IMR-90 (cell line): Measurements from ENCODE around the gene WAS. TPM values are rescaled to one million over a fixed set of nuclear protein-coding genes. Genes with fewer than 3 reads are reported as not detected.

ENCODE experiments used
- ATAC-seq: fragments of 200-7000 bp; cut with Tn5 transposase; 2 replicates; pipeline ENCODE4 v1.9.1; 2020; ENCODE audit warnings: low read depth, mild to moderate bottlenecking, moderate library complexity
- BruUV-seq: library from RNA; stranded (reverse); fragments of 400-500 nt; replicated peaks from 2 replicates; lab custom pipeline; 2021; lab: Mats Ljungman, UMichigan
- CTCF ChIA-PET: fragments of 300-600 bp; formaldehyde crosslinking; extraction: SDS; loops from one replicate; lab custom pipeline; 2021; ENCODE audit warnings: antibody characterized with exemption; lab: Yijun Ruan, JAX
- POLR2A ChIA-PET: fragments of 300-600 bp; sonication (Branson Sonifier 250); formaldehyde crosslinking; loops from one replicate; lab custom pipeline; 2022; ENCODE audit warnings: antibody characterized with exemption; ENCODE audit not compliant: unreplicated experiment; lab: Charles Lee
- DNase-seq: peaks from one replicate; pipeline ENCODE4 v3.0.0; 2013
- H2AFZ ChIP-seq: replicated peaks from 2 replicates; pipeline ENCODE3; 2013; ENCODE audit warnings: low read length, mild to moderate bottlenecking; ENCODE audit not compliant: poor library complexity
- H2AK5ac ChIP-seq: 2 replicates; pipeline ENCODE4 v1.6.1; 2013; ENCODE audit warnings: low read depth, low read length, inconsistent platforms
- H2AK9ac ChIP-seq: replicated peaks from 2 replicates; pipeline ENCODE3; 2013; ENCODE audit warnings: mild to moderate bottlenecking, low read depth, low read length, moderate library complexity; ENCODE audit not compliant: poor library complexity
- H2BK120ac ChIP-seq: 2 replicates; pipeline ENCODE4 v1.6.1; 2013; ENCODE audit warnings: low read depth, low read length, inconsistent platforms
- H2BK15ac ChIP-seq: 3 replicates; pipeline ENCODE4 v1.6.1; 2013; ENCODE audit warnings: low read depth, low read length, inconsistent platforms
- H2BK20ac ChIP-seq: 2 replicates; pipeline ENCODE4 v1.6.1; 2013; ENCODE audit warnings: low read depth, mild to moderate bottlenecking, inconsistent platforms, low read length, moderate library complexity
- H2BK5ac ChIP-seq: 2 replicates; pipeline ENCODE4 v1.6.1; 2013; ENCODE audit warnings: mild to moderate bottlenecking, low read depth, low read length, inconsistent platforms; ENCODE audit not compliant: poor library complexity, severe bottlenecking
- H3K14ac ChIP-seq: replicated peaks from 2 replicates; pipeline ENCODE4 v1.6.1; 2013; ENCODE audit warnings: low read depth, low read length, inconsistent platforms
- H3K18ac ChIP-seq: 2 replicates; pipeline ENCODE4 v1.6.1; 2013; ENCODE audit warnings: low read depth, low read length, control low read depth
- H3K23ac ChIP-seq: 2 replicates; pipeline ENCODE4 v1.6.1; 2013; ENCODE audit warnings: low read depth, low read length, inconsistent platforms
- H3K27ac ChIP-seq: 2 replicates; pipeline ENCODE4 v1.5.1; 2013; ENCODE audit warnings: mild to moderate bottlenecking, control low read depth, low read length; ENCODE audit not compliant: insufficient read depth
- H3K27me3 ChIP-seq: 2 replicates; pipeline ENCODE4 v1.6.1; 2013; ENCODE audit warnings: low read length; ENCODE audit not compliant: control insufficient read depth, insufficient read depth
- H3K36me3 ChIP-seq: 2 replicates; pipeline ENCODE4 v1.6.1; 2013; ENCODE audit warnings: low read length, mixed read lengths; ENCODE audit not compliant: control insufficient read depth, insufficient read depth
- H3K4ac ChIP-seq: 2 replicates; pipeline ENCODE4 v1.6.1; 2013; ENCODE audit warnings: low read depth, low read length, inconsistent platforms
- H3K4me1 ChIP-seq: 2 replicates; pipeline ENCODE4 v1.6.1; 2013; ENCODE audit warnings: low read length, mixed read lengths; ENCODE audit not compliant: control insufficient read depth, insufficient read depth
- H3K4me2 ChIP-seq: 2 replicates; pipeline ENCODE4 v1.6.1; 2013; ENCODE audit warnings: low read depth, mild to moderate bottlenecking, control low read depth, low read length, moderate library complexity
- H3K4me3 ChIP-seq: 2 replicates; pipeline ENCODE4 v1.5.1; 2013; ENCODE audit warnings: low read depth, mild to moderate bottlenecking, control low read depth, low read length, moderate library complexity; ENCODE audit not compliant: insufficient read depth
- H3K56ac ChIP-seq: 2 replicates; pipeline ENCODE4 v1.6.1; 2013; ENCODE audit warnings: low read length, inconsistent platforms; ENCODE audit not compliant: insufficient read depth; ENCODE audit errors: extremely low read depth
- H3K79me1 ChIP-seq, 2 experiments: 2 replicates each; pipeline ENCODE4 v1.6.1; 2013; ENCODE audit warnings: low read length in 2 of 2, inconsistent platforms in 1 of 2, low read depth in 1 of 2
- H3K9ac ChIP-seq: 2 replicates; pipeline ENCODE4 v1.6.1; 2013; ENCODE audit warnings: low read depth, low read length, control low read depth
- H3K9me1 ChIP-seq: 2 replicates; pipeline ENCODE4 v1.6.1; 2013; ENCODE audit warnings: low read length, inconsistent platforms; ENCODE audit not compliant: insufficient read depth
- H3K9me3 ChIP-seq: 2 replicates; pipeline ENCODE4 v1.6.1; 2013; ENCODE audit warnings: low read length; ENCODE audit not compliant: control insufficient read depth, insufficient read depth
- H4K20me1 ChIP-seq: 2 replicates; pipeline ENCODE4 v1.6.1; 2013; ENCODE audit warnings: low read length, inconsistent platforms; ENCODE audit not compliant: insufficient read depth
- H4K5ac ChIP-seq: 2 replicates; pipeline ENCODE4 v1.6.1; 2013; ENCODE audit warnings: mild to moderate bottlenecking, low read depth, low read length, control low read depth
- H4K8ac ChIP-seq, 2 experiments: 2 replicates each; pipeline ENCODE4 v1.6.1; 2013; ENCODE audit warnings: low read depth in 2 of 2, low read length in 2 of 2, control low read depth in 1 of 2, inconsistent platforms in 1 of 2
- H4K91ac ChIP-seq: 2 replicates; pipeline ENCODE4 v1.6.1; 2013; ENCODE audit warnings: low read depth, low read length, inconsistent platforms; ENCODE audit not compliant: insufficient read depth
- FOS ChIP-seq: fragments of 150-350 bp; IDR thresholded peaks from 2 replicates; pipeline ENCODE4 v1.6.1; 2016; ENCODE audit warnings: low read depth, low read length
- MAZ ChIP-seq: IDR thresholded peaks from 2 replicates; pipeline ENCODE4 v1.6.1; 2012; ENCODE audit warnings: low read depth, mild to moderate bottlenecking, low read length, improper control_type of control experiment, moderate library complexity, borderline replicate concordance
- RAD21 ChIP-seq: IDR thresholded peaks from 2 replicates; pipeline ENCODE4 v1.6.1; 2012; ENCODE audit warnings: low read length, improper control_type of control experiment
- WGBS, 2 experiments: methylation state at CpG; one replicate each; pipeline versions ENCODE4 v1.1.5 to v1.1.7; 2013; ENCODE audit warnings: missing lambda C conversion rate in 2 of 2; ENCODE audit not compliant: insufficient read length in 1 of 2; ENCODE audit errors: extremely low coverage in 2 of 2; 5-methylcytosine and 5-hydroxymethylcytosine counted together
- dilution Hi-C: fragments of 300-500 bp; cut with HindIII; formaldehyde crosslinking; loops from one replicate; pipeline ENCODE4 v1.14.3; 2018; ENCODE audit warnings: low sequenced_read_pairs; ENCODE audit not compliant: unreplicated experiment
- in situ Hi-C: fragments of 300-500 bp; cut with MboI; formaldehyde crosslinking; loops from 3 replicates; pipeline ENCODE4 v1.14.3; 2019; ENCODE audit warnings: low sequenced_read_pairs, inconsistent platforms, mixed read lengths
- intact Hi-C: fragments of 100-400 bp; cut with micrococcal nuclease; formaldehyde crosslinking; loops from 2 replicates; pipeline ENCODE4 v1.10.0; 2022
- polyA plus RNA-seq, 3 experiments: library from polyadenylated mRNA; depleted of rRNA; stranded (reverse); fragments of >200 nt; gene quantifications; 2 replicates each; pipeline ENCODE4 v1.2.3, GENCODE V29; 2012; ENCODE audit warnings: low replicate concordance in 1 of 3
- total RNA-seq: library from RNA; depleted of rRNA; stranded (reverse); fragments of >200 nt; gene quantifications from 2 replicates; pipeline ENCODE4 v1.2.3, GENCODE V29; 2012

The WAS gene
- total and polyA plus RNA-seq, 2 of the 4 experiments (the other 2 are of a cell fraction): 0.14 TPM; not detected in 1

- H3K27ac ChIP-seq: no peak overlapping the region
- H4K91ac ChIP-seq: no peak overlapping the region
- POLR2A ChIA-PET: no interaction called here
- H3K4ac ChIP-seq: no peak overlapping the region
- H2AFZ ChIP-seq: no peak overlapping the region
- no peaks in the 10 kb centered on the region for H3K9me1 ChIP-seq
- DNase-seq (no peak), ATAC-seq (no peak)
- H3K27me3 ChIP-seq: no peaks in the 10 kb centered on the region; the same call in 1 of the 2 replicates
- 100% methylated on average over 1 of the region's 7 CpGs; no CpG with 5 or more reads in 1 of the 2 experiments for WGBS, 2 experiments
- in situ Hi-C loops (no loop called here), intact Hi-C loops (no loop called here), dilution Hi-C loops (no loop called here)
- H3K14ac ChIP-seq: no peak overlapping the region
- peaks cover 0 to 2% of the 10 kb centered on the region in 2 experiments; a peak in 2 of 4 replicates for H3K79me1 ChIP-seq
- H3K9me3 ChIP-seq: no peaks in the 10 kb centered on the region
- H2BK5ac ChIP-seq: no peak overlapping the region
- no TSS peak for BruUV-seq
- peaks cover 16% of the 10 kb centered on the region for H3K36me3 ChIP-seq
- no peaks in the 10 kb centered on the region for H4K20me1 ChIP-seq
- no peak overlapping the region for H2BK20ac ChIP-seq
- H3K4me1 ChIP-seq: no peaks in the 10 kb centered on the region
- H2AK9ac ChIP-seq: no peak overlapping the region
- H3K23ac ChIP-seq: no peak overlapping the region
- no peak overlapping the region for H4K8ac ChIP-seq
- H3K4me3 ChIP-seq: no peak overlapping the region
- no peak overlapping the region for H2AK5ac ChIP-seq
- no peak overlapping the region for H3K56ac ChIP-seq
- no peak overlapping the region for H3K4me2 ChIP-seq
- H3K9ac ChIP-seq: no peak overlapping the region
- H4K5ac ChIP-seq: no peak overlapping the region
- H3K18ac ChIP-seq: no peak overlapping the region
- no peak for TF ChIP-seq RAD21
- TF ChIP-seq FOS: no peak
- TF ChIP-seq MAZ: no peak
- no peak overlapping the region for H2BK120ac ChIP-seq
- CTCF ChIA-PET: no interaction called here
- H2BK15ac ChIP-seq: no peak overlapping the region
Measured at GRCh38 chrX:48703228-48703627, 19.6 kb downstream of the WAS start.
